Stimulated activated naive CD8-positive, alpha-beta T cell treated with anti-CD3 and anti-CD28 coated beads, Interleukin-15, Interleukin-2, amounts not matched to agents 100 U/mL and 50 U/mL, for 24 hours (primary cell): ENCODE measurements around the gene SLC6A18.

Experiments
- ATAC-seq: fragments of 150-1000 bp; cut with Tn5 transposase; one replicate; pipeline ENCODE4 v1.10.0; 2021
- DNase-seq: peaks from one replicate; pipeline ENCODE4 v3.0.0; 2021

SLC6A18 gene

DNA sequence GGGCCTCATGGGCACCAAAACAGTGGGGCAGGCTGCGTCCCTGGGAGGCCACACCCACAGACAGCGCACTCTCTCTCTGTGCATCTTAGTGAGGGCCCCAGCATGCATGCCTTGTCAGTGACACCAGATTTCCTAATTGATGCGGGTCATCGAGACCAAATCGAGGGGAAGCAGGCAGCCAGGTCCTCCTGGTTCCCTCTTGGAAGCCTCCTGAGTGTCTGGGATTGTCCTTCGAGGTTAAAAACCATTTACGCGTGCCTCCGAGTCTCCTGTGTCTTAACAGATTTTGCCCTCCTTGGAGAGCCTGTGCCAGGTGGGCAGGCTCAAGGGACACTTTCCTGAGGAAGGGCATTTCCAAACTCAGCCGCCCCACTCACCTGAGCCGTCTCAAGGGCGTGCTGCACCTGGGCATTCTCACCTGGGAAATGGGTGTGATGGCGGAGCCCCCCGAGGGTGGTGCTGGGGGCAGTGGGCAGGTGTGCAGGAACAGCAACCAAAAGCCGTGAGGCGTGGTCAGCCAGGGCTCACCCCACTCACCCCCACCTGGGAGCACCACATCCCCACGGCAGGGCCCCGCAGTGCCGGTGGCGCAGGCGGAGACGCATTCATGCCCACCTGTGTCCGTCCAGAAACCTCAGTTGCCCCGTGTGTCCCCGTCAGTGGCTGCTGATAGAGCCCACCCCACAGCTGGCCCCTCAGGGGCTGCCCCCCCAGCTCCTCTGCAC lies 21.1 kb upstream of the SLC6A18 start:
- no peak for DNase-seq

DNA sequence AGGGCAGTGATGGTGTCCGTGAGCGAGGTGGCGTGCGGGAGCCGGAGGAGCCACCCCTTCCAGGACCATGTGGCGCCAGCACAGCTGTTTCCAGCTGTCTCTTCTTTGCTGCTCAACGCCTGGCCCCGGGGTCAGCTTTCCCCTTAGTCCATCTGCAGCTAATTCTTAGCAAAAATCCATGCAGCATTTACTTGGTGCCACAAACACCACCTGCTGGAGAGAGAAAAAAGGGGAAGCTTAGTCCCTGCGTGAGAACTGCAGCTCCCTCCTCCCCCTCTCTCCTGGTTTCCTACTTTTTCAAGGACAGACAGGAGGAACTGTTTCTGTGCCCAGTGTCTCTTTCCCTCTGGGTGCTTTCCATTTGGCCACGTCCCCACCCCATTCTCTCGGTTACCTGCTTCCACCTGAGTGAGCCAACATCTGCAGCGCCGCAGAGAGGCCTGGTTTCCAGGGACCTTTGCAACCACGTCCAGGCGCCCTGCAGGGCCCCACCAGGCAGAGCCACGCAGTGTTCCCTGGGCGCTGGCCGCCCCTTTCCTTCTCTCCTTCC lies 20.4 kb upstream of the SLC6A18 start:
- DNase-seq = no peak
- no peak for ATAC-seq

More for the DNA sequence above, 21.1 kb upstream of the SLC6A18 start:
- ATAC-seq = no peak

DNA sequence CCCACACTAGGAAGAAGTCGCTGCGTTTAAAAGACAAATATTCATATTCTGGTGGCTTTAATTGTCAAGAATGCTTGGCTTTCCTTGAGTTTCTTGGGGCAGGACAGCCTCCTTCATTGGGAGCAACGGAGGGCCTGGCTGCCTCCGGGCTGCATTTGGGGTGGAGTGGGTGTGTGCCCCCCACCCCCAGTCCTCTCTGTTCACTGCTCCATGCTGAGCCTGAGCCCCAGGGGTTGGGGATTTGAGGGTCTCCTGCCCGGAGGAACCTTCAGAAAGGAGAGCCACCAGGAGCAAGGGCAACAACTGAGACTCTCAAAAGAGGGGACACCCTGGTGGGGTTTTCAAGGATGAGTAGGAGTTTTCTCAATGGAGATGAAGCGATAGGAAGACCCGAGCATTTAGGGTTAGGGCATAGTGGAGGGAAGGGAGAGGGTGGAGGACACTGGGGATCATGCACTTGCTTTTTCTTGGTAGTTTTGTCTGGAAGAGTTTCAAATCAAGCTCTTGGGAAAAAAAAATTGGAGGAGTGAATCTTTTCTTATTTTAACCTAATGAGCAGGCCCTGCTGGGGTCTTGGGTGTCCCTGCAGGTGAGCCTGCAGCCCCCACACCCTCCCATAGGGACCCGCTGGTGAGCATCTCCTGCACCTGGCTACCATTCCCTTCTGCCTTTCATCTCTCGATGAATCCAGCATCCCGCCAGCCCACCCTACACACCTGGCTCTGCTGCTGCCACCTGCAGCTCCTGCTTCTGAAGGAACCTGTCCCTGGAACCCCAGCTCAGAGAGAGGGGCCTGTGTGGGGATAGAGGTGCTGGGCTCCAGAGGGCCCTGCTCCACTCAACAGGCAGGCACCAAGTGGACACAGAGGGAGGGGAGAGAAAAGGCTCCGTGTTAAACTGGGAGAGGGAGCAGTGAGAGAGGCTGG lies 19.7 kb upstream of the SLC6A18 start:
- no peak for ATAC-seq
- DNase-seq = no peak

DNA sequence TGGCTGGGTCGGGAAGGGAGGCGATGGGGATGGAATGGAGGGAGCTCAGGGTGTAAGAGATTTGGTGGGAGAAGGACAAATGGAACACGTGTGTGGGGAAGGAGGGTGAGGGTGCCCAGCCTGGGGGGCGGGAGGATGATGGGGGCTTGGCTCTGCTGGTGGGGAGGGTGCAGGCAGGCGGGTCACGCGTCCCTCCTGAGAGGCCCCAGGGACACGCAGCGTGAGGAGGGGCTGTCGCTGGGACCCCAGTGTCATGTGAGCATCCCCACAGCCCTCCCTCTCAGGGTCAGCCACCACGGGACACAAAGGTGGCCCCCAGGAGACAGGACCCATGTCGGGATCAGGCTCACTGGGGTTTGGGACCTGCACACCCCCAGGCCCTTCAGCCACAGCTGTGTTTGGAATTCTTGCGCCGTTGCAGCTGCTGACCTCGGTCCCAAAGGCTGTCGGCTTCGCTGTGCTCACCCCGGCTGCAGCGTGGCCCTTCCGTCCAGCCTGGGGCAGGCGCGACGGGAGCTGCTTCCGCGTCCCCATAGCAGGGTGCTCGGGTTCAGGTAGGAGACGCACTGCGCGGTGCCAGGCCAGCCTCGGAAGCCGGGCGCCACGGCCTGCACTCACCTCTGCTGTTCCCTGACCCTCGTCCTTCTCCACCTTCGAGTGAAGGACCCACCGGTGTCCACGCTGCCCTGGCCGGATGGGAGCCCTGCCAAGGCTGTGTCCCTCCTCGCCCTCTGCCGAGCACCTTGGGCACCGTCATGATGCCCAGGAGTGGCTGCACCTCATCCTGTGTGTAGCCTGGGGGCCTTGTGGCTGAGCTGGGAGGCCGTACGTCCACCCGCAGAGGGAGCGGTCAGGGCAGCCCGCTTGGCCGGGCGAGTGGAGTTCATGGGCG lies 18.4 kb upstream of the SLC6A18 start:
- no peak for ATAC-seq
- DNase-seq = no peak

DNA sequence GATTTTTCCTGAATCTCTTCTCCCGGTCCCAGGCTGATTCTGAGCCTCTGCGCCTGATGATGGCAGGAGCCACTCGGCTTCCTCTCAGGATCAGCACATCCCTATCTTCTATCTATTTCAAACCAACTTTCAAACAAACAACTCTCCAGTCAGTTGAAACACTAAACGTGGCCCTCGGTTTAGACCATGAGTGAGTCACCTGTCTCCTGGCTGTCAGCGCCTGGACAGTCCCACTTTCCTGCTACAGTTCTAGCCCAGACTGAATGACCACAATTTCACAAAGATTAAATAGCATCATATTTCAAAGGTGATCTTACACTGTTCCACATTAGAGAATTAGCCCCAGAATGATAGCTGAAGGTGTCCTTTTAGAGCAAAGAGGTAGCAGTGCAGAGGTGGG lies 17.6 kb upstream of the SLC6A18 start:
- DNase-seq (no peak), ATAC-seq (no peak)

DNA sequence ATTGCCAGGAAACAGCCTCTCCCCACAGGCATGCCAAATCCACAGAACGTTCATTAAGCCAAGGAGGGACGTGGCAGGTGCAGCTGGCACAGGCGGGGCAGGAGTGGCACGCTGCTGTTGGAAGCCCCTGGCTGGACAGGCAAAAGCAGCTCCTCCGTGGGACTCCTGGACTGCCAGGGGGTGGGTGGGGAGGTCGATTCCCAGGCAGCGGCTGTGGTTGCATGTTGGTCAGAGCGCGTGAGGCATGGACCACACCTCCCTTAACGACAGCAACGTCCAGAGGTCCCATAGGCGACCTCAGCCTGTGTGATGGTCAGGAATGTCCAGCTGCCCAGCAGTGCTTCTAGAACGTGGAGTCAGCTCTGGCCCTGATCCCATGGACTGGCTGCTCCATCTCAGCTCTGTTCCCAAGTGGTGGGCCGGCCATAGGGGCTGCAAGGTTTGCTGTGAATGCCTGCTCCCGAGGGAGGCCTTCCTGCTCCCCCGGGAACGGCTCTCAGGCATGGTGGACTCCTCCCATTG lies 16.9 kb upstream of the SLC6A18 start:
- DNase-seq (no peak), ATAC-seq (no peak)

DNA sequence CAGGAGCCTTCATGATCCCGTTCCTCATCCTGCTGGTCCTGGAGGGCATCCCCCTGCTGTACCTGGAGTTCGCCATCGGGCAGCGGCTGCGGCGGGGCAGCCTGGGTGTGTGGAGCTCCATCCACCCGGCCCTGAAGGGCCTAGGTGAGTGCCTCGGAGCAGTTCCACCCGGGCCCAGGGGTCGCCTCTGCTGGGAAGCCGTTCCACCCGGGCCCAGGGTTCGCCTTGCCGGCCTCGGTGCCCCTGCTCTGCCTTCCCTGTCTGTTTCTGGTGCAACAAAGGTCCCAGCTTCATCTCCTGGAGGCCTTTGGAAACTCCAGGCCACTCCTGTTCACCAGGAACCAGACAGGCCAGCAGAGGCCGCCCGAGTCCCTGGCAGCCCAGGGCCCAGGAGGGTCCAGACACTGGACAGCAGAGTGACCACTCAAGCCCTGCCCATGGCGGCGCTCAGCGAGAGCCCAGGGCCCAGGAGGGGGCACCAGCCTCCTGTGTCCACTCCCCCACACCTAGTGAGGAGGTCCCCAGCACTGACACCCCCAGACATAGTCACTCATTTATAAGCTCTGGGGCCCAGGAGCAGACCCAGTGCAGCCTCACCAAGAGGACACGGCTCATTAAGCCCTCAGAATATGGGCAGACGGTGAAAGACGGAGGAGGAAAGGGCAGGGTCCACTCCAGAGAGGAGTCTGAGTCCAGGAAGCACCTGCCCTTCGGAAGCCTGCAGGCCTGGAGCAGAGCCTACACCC lies 16.3 kb upstream of the SLC6A18 start:
- no peak for ATAC-seq
- no peak for DNase-seq

DNA sequence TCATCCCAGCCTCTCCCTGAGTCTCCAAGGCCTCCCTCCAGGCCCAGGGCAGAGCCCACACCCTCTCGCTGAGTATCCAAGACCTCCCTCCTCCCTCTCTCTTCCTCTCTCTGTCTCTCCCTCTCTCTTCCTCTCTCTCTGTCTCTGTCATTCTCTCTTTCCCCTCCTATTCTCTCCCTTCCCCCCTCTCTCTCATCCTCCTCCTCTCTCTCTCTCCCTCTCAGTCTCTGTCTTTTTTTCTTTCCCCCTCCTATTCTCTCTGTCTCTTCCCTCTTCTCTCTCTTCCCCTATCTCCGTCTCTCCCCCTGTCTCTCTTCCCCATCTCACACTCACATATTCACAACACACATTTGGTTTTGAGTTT lies 15.7 kb upstream of the SLC6A18 start:
- DNase-seq (no peak), ATAC-seq (no peak)

DNA sequence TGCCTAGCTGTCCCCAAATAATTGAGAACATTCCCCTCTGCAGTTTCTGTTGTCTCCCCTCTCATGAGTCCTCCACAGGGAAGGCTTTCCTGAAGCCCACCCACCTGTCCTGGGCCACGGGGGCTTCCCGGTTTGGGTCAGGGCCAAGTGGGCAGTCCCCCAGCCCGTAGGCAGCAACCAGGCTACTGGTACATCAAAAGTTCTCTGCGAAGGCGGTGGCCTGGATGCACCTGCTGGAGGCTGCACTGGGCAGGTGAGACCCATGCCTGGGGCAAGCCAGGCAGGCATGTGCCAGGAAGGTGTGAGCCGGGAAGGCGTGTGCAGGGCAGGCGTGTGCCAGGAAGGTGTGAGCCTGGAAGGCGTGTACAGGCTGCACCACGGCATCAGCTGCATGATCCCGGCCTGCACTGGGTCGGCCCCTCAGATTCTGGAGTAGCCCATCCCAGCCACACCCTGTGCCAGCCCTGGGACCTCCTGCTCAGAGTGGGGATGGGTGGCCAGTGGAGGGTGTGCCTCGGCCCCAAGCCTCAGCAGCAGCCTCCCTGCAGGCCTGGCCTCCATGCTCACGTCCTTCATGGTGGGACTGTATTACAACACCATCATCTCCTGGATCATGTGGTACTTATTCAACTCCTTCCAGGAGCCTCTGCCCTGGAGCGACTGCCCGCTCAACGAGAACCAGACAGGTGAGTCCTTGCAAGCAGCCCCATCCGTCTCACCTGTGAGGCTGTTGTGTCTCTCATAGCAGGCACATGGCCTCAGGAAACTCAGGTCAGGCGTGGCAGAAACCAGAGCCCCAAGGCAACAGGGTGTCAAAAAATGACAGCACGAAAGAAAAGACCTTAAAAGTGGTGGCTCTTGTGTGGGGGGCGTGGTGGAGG lies 15.0 kb upstream of the SLC6A18 start:
- no peak for ATAC-seq
- no peak for DNase-seq

DNA sequence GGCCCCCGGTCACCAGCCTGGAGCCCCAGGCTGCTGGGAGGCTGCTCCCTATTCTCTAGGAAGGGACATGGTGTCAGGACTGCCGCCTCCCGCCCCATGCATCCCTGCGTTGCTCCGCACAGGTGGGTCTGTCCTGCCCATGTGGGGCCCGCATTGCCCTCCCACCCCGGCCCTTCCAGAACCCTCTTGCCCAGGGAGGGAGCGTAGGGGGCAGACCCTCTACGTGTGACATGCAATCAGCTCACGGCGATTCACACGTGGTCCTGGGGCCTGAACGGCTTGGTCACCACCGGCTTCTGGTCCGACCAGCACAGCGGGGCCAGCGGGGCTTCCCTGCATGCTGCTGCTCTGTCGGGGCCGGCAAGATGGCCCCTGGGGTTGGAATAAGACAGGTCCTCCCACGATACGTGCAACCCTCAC lies 14.3 kb upstream of the SLC6A18 start:
- ATAC-seq = no peak
- no peak for DNase-seq

DNA sequence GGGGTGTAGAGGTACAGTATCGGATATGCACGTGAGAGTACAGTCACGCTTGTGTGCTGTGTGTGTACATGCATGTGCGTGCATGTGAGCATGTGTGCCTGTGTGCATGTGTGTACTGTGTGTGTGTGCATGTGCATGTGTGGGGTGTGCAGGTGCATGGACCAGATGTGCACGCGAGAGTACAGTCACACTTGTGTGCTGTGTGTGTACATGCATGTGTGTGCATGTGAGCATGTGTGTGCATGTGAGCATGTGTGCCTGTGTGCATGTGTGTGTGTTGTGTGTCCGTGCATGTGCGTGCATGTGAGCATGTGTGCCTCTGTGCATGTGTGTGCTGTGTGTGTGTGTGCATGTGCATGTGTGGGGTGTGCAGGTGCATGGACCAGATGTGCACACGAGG lies 13.5 kb upstream of the SLC6A18 start:
- DNase-seq (no peak), ATAC-seq (no peak)

DNA sequence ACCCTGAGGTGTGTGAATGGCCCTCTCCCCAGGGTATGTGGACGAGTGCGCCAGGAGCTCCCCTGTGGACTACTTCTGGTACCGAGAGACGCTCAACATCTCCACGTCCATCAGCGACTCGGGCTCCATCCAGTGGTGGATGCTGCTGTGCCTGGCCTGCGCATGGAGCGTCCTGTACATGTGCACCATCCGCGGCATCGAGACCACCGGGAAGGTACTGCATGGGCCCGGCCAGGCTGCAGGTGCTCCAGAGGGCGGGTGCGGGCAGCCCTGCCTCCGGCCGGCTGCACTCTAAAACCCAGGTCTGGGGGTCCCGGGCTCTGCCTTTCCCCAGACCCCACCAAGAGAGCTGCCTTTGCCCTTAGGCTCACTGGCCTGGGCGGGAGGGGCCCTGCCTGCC lies 12.9 kb upstream of the SLC6A18 start:
- ATAC-seq (no peak), DNase-seq (no peak)

DNA sequence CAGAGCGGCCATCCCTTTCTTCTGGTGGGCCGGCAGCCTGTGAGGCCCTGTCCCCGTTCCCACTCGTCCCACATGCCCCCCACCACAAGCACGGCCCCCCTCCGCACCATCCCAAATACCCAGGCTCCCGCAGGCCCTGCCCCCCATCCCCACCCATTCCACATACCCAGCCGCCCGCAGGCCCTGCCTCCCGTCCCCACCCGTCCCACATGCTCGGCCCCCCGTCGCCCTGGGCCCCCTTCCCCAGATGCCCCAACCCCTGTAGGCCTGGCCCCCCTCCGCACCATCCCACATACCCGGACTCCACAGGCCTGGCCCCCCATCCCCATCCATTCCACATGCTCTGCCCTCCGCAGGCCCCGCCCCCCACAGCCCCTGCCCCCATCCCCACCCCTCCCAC lies 12.3 kb upstream of the SLC6A18 start:
- DNase-seq (no peak), ATAC-seq (no peak)

DNA sequence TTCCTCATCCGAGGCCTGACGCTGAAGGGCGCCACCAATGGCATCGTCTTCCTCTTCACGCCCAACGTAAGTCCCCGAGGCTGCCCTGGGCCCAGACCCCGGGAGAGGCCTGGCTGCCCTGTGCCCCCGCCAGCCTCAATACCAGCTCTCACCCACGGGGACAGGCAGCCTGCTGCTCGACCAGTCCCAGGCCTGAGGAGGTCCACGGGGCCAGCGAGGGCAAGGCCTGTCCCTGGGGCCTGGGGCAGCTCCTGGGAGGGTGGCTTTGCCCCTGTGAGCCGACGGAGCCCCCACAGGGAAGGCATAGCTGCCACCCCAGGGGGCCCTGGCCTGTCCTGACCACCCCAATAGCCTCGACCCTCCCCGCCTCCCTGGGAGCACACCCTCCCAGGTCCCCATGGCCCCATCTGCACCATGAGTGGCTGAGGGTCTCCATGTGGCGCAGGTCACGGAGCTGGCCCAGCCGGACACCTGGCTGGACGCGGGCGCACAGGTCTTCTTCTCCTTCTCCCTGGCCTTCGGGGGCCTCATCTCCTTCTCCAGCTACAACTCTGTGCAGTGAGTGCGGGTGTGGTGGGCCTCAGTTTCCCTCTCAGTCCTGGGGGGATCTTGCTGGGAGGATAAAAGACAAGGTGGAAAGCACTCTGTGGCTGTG lies 11.5 kb upstream of the SLC6A18 start:
- no peak for ATAC-seq

DNA sequence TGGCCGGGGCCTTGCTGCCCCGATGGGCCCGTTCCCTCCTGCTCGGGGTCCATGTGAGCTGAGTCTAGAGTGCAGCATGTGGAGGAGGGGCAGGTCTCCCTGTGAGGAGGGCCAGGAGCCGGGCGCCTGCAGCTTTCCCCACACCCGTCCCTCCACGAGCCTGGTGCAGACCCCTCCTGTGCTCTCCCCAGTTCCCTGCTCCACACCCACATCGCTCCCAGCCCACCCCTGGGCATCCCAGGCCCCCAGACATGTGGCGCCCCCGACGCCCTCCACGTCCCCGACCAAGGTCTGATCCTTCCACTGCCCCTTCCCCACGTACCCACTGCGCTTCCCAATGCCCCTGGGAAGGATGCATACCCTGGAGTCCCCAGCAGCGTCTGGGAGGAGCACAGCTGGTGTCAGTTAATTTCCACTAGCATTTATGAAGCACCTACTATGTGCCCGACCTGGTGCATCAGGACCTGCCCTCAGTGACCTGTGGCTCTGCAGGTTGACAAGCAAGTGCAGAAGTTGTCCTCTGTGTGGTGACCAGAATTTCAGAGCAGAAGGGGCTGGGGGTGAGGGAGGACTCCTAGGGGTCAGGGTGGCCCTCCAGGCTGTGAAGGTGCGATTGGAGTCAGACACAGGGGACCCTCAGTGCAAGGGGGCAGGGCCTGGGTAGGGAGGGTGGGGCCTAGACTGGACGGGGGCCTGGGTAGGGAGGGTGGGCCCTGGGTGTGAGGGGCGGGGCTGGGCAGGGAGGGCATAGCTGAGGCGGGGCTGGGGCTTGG lies 10.8 kb upstream of the SLC6A18 start:
- DNase-seq = no peak
- ATAC-seq = no peak

More for the DNA sequence above, 11.5 kb upstream of the SLC6A18 start:
- no peak for DNase-seq

DNA sequence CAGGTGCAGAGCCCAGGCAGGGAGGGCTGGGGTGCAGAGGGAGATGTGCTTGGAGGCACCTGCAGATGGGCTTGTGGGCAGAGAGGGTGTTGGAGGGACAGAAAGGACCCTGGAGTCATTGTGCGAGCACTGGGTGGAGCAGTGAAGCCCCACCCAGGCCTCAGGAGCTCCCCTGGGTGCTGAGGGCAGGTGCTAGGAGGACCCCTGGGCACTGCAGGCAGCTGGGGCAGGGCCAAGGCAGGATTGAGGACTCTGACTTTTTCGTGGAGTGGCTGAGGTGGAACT lies 10.3 kb upstream of the SLC6A18 start:
- no peak for ATAC-seq
- no peak for DNase-seq

DNA sequence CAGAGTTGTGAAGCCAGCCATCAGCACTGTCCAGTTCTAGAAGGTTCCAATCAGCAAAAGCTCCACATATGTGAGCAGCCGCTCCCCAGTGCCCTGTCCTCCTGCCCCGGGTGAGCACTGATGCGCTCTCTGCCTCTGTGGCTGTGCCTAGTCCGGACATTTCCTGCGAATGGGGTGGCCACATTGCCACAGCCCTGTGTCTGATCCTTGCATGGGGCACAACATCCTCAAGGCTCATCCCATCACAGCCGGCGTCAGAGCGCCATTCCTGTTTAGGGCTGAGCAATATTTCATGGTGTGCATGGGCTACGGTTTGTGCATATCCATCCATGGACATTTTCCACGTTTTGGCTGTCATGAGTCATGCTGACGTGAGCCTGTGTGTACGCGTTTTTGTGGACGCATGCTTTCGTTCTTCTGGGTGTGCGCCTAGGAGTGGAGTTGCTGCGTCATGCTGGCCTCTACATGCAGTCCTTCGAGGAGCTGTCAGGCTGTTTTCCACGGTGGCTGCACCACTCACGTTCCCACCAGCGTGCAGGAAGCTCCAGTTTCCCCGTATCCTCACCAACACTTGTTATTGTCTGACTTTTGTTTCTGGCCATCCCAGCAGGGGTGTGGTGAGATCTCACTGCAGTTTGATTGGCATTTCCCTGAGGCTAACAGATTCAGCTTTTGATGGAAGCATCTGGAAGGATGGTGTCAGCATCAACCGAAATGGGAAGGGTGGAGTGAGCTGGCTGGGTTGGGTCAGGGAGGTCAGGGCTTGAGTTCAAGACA lies 9.7 kb upstream of the SLC6A18 start:
- DNase-seq (no peak), ATAC-seq (no peak)

DNA sequence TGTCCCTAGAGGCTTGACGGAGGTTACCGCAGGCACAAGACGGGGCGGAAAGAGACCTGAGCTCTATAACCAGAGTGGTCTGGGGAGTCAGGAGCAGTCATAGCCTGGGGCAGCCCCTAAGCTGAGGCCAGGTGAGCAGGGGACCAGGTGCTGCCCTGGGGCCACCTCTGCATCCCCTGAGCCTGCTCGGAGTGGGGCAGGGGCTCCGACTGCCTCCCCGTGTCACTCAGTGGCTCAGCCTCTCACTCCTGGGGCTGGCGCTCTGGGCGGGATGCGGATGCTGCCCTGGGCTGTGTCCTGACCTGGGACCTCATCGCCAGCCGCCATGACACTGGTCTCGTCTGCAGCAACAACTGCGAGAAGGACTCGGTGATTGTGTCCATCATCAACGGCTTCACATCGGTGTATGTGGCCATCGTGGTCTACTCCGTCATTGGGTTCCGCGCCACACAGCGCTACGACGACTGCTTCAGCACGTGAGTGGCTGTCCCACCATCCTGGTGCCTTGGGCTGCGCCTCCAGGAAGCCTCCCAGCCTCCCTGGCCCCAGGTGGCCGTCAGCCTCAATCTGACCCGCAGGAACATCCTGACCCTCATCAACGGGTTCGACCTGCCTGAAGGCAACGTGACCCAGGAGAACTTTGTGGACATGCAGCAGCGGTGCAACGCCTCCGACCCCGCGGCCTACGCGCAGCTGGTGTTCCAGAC lies 8.8 kb upstream of the SLC6A18 start:
- DNase-seq (no peak), ATAC-seq (no peak)
